Stimulated activated CD8-positive, alpha-beta memory T cell treated with anti-CD3 and anti-CD28 coated beads, Interleukin-7, amount 100 ng/mL, for 48 hours (primary cell): ENCODE results near the gene BBS1.
A peak's percentile ranks its signal among the peaks of the same experiment; 100 is the strongest.
"Not testable (repeated sequence)": the region's sequence is repeated elsewhere in the genome, so short reads cannot be mapped to it uniquely, and the experiment has no call there.

Experiments used
- DNase-seq, 2 donors: peaks; one replicate each; pipeline ENCODE4 v3.0.0-alpha.2; 2020; ENCODE audit warnings: low read depth in 1 of 2; ENCODE audit errors: extremely low read depth in 1 of 2

The BBS1 gene

GRCh38 chr11:66569076-66569475 lies 58.6 kb downstream of the BBS1 start:
- DNase-seq: no peak

DNA sequence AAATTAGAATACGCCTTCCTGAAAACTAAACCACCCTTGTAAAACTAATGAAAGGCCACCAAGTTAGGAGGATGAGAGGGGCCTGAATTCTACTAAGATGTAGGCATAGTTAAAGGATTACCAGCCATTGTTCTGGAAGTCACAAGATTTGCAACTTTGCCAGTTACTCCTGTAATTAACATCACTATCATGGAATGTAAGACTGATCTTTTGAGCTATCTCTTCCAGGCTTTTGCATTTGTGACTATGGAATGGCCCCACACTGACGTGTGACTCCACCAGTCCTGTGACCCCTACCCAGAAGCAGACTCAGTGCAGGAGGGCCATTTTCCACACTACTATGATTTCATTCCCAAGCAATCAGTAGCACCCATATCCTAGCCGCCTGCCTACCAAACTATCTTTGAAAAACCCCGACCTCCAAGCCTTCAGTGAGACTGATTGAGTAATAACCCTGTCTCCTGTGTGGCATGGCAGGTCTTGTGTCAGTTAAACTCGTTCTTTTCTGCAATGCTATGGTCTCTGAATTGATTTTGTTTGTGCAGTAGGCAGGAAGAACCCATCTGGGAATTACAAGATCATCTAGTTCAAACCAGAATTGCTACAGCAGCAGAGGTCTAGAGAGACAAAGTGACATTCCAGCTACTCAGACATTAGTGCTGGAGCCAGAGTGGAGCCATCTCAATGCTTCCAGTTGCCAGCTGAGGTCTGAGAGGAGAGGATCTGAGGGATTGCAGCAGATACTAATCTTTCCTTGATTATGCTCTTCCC lies 59.8 kb downstream of the BBS1 start:
- DNase-seq: no peak

- no peak for DNase-seq
Observed at GRCh38 chr11:66570850-66571180, 60.4 kb downstream of the BBS1 start.

DNA sequence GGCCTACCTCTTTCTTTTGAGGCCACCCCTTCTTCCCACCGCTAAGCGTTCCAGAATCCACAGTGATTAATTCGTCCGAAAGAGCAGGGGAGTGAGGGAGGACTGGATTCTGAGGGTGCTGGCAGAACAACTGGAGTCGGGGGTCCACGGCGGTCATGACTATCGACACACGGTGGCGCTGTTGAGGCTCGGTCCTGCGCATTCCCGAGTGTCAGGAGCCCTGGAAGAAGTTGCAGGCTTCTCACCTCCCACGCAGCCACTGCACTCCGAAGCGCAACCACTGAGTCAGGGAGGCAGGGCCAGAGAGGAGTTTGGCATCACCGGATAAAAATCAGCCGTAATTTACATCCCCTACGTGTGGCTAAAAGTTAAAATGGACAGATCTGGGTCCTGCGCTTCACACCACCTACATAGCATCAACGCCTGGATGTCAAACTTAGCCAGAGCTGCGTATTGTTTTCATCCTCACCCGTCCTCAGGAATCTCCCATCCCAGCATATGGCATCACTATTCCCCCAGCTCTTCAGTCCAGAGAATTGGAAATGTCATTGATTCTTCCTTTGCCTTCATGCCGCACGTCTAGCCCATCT lies 68.7 kb downstream of the BBS1 start:
- DNase-seq: peak; percentile 59 to 80

DNA sequence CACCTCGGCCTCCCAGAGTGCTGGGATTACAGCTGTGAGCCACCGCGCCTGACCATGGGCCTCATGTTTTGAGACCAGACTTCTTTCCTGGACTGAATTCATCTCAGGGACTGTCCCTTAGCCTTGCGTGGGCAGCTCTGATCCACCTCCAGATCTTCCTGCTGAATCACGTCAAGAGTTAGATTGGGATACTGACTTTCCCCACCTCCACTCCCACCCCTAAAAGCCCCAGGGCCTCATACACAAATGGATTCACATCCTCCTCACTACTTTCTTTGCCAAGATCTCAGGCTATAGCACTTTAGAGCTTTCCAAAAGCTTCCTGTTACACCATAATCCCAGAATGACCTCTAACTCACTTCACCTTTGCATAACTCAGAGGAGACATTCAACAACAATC lies 70.4 kb downstream of the BBS1 start:
- no peak for DNase-seq

DNA sequence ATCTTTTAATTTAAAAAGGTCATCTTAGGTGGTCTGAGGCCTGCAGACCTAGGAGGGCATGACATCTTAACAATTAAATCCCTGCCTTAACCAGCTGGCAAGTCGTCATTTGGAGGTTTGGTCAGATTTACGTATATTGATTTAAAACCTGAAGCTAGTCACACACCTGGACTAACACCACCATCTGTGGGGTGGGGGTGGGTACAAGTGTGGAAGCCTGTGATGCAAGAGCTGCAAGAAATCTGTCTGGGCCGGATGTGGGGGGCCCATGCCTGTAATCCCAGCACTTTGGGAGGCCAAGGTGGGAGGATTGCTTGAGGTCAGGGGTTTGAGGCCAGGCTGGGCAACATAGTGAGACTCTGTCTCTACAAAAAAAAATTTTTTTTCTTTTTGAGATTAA lies 70.8 kb downstream of the BBS1 start:
- DNase-seq: no peak

GRCh38 chr11:66582565-66583147 lies 72.2 kb downstream of the BBS1 start:
- not testable (repeated sequence) for DNase-seq
